CD1c-positive myeloid dendritic cell (primary cell): ENCODE results near the gene COPRS.

Source experiments
- DNase-seq: peaks from one replicate; pipeline ENCODE4 v3.0.0-alpha.2; 2016; ENCODE audit errors: extremely low spot score

Gene COPRS

GRCh38 chr17:31858642-31859486, at the start of gene COPRS:
Gene COPRS (minus strand): TSS chr17:31859244. CDS start chr17:31859199, 45 bp downstream.
- DNase-seq: peak; percentile 90

- no peak for DNase-seq
Measured at GRCh38 chr17:31908386-31908785, 49.3 kb upstream of the COPRS start.

GRCh38 chr17:31907342-31907962, 48.4 kb upstream of the COPRS start:
- DNase-seq: no peak

GRCh38 chr17:31903401-31903800, 44.4 kb upstream of the COPRS start:
- no peak for DNase-seq

- no peak for DNase-seq
Measured at GRCh38 chr17:31902693-31903092, 43.6 kb upstream of the COPRS start.

GRCh38 chr17:31900877-31901276, 41.8 kb upstream of the COPRS start:
- peak; percentile 21 for DNase-seq

GRCh38 chr17:31888124-31888523, 29.1 kb upstream of the COPRS start:
- peak; percentile 82 for DNase-seq

- DNase-seq: peak; percentile 59
Measured at GRCh38 chr17:31882571-31882970, 23.5 kb upstream of the COPRS start.

GRCh38 chr17:31880311-31880710, 21.3 kb upstream of the COPRS start:
- no peak for DNase-seq

- no peak for DNase-seq
Measured at GRCh38 chr17:31878703-31879073, 19.6 kb upstream of the COPRS start.

- DNase-seq: no peak
Measured at GRCh38 chr17:31877911-31878702, 19.1 kb upstream of the COPRS start.

- DNase-seq: no peak
Measured at GRCh38 chr17:31877341-31877740, 18.3 kb upstream of the COPRS start.

- no peak for DNase-seq
Measured at GRCh38 chr17:31875081-31875480, 16.0 kb upstream of the COPRS start.

- no peak for DNase-seq
Measured at GRCh38 chr17:31869797-31870568, 10.9 kb upstream of the COPRS start.

GRCh38 chr17:31869031-31869430, 10.0 kb upstream of the COPRS start:
- no peak for DNase-seq

- no peak for DNase-seq
Measured at GRCh38 chr17:31859487-31860008, 504 bp upstream of the COPRS start.

- no peak for DNase-seq
Measured at GRCh38 chr17:31857920-31858641, 963 bp downstream of the COPRS start.

- DNase-seq: no peak
Measured at GRCh38 chr17:31856750-31857149, 2.3 kb downstream of the COPRS start.

- no peak for DNase-seq
Measured at GRCh38 chr17:31854672-31855071, 4.4 kb downstream of the COPRS start.

GRCh38 chr17:31853911-31854470, 5.1 kb downstream of the COPRS start:
- no peak for DNase-seq
